Heart right ventricle (tissue), 16 donors: ENCODE results near the gene SMIM31. TPM values are rescaled to one million over a fixed set of nuclear protein-coding genes. Genes with fewer than 3 reads are reported as not detected.

ENCODE experiments used
- ATAC-seq, 8 donors: fragments of 200-7000 bp; cut with Tn5 transposase; one replicate each; pipeline ENCODE4 v1.9.1; 2020; ENCODE audit warnings: mild to moderate bottlenecking in 8 of 8, moderate library complexity in 8 of 8, moderate number of reproducible peaks in 1 of 8
- DNase-seq, 2 donors: peaks; one replicate each; pipeline ENCODE4 v3.0.0-alpha.2; 2020
- H3K27ac ChIP-seq, 10 donors: fragments of 200-600 bp; sonication (generic) in 2 of 10; one replicate each; pipeline versions ENCODE4 v1.5.0 to v1.8.0; 2020 to 2022; ENCODE audit warnings: mild to moderate bottlenecking in 3 of 10
- H3K27me3 ChIP-seq, 7 donors: fragments of 200-600 bp; one replicate each; pipeline ENCODE4 v1.8.0; 2021 to 2022; ENCODE audit warnings: mild to moderate bottlenecking in 2 of 7
- H3K36me3 ChIP-seq, 9 donors: fragments of 200-600 bp; sonication (generic) in 1 of 9; one replicate each; pipeline versions ENCODE4 v1.5.0 to v1.8.0; 2020 to 2022; ENCODE audit warnings: mild to moderate bottlenecking in 2 of 9
- H3K4me1 ChIP-seq, 9 donors: fragments of 200-600 bp; sonication (generic) in 1 of 9; one replicate each; pipeline versions ENCODE4 v1.5.0 to v1.8.0; 2020 to 2022; ENCODE audit warnings: mild to moderate bottlenecking in 4 of 9
- H3K4me3 ChIP-seq, 10 donors: fragments of 200-600 bp; sonication (generic) in 2 of 10; one replicate each; pipeline versions ENCODE4 v1.5.0 to v1.8.0; 2020 to 2022; ENCODE audit warnings: mild to moderate bottlenecking in 7 of 10, moderate library complexity in 2 of 10
- H3K9me3 ChIP-seq, 11 donors: fragments of 200-600 bp in 10 of 11; sonication (generic) in 2 of 11; one replicate each; pipeline versions ENCODE4 v1.5.0 to v1.8.0; 2013 to 2022; ENCODE audit warnings: mild to moderate bottlenecking in 2 of 11, control low read depth in 1 of 11, moderate library complexity in 1 of 11
- WGBS, 2 donors: extraction: QIAGEN DNeasy Blood & Tissue Kit; methylation state at CpG; one replicate each; pipeline ENCODE4 v1.1.7; 2013; ENCODE audit warnings: inconsistent platforms in 1 of 2; 5-methylcytosine and 5-hydroxymethylcytosine counted together
- intact Hi-C, 10 donors: fragments of 100-400 bp; cut with DNase I; formaldehyde crosslinking; loops; one replicate each; pipeline versions ENCODE4 v1.11.1 to v1.14.2; 2022
- polyA plus RNA-seq, 2 donors: library from polyadenylated mRNA; stranded (reverse); fragments of 200-250 nt; gene quantifications; one replicate each; pipeline ENCODE4 v1.2.3, GENCODE V29; 2013
- total RNA-seq, 10 donors: library from RNA; stranded (reverse); fragmentation: NEBNext Ultra II Directional in 3 of 10; extraction: Animal tissue kit (Norgen Biotek cat#: 25700) in 3 of 10; gene quantifications; one replicate each; pipeline versions ENCODE4 v1.2.1 to v1.2.4, GENCODE V29; 2021 to 2023
- TF ChIP-seq, protein P1 (sequence below), 9 donors: fragments of 200-600 bp; sonication (generic) in 2 of 9; IDR thresholded peaks; one replicate each; pipeline versions ENCODE4 v1.5.0 to v1.8.0; 2021 to 2022; ENCODE audit warnings: antibody characterized with exemption in 9 of 9, mild to moderate bottlenecking in 5 of 9, moderate library complexity in 1 of 9
- donor health status: Arrhythmogenic right ventricular cardiomyopathy.
- donor health status: ischemic (EF 13 %, LVEDD 7.1; RV severe dilation, severe dysfunction).
- donor health status: healthy with polysubstance abuse.
- donor health status: DM: no; HTN: yes; CAD: no.
- donor health status: DM: no; HTN: no; CAD: no.
- donor health status: ischemic (EF 25% LVEDD 6.9; RV normal size, moderate dysfunction).
- donor health status: ischemic (EF 25% LVEDD 5.7; RV mildly dilated, moderate dysfunction).
- donor health status: healthy.
- donor health status: DM: yes; HTN: yes; CAD: no.
- donor health status: Ischemic cardiomyopathy.
- donor health status: ischemic (EF 35%, LVEDD 5.7; RV mildly dilated, moderate dysfunction).
- donor health status: nonischemic (EF 11% LVEDD 7.7; RV severe dilation, severe dysfunction).
- donor health status: DM: yes; HTN: yes; CAD: no.
- donor health status: PGD.
- donor health status: ischemic (EF 29% LVEDD 5.4; RV normal size, mild dysfunction).
- donor health status: nonischemic (EF 23%, LVEDD 6.1; RV moderate dilation, normal function).

Gene SMIM31
- total and polyA plus RNA-seq, 12 donors, result not detected

DNA sequence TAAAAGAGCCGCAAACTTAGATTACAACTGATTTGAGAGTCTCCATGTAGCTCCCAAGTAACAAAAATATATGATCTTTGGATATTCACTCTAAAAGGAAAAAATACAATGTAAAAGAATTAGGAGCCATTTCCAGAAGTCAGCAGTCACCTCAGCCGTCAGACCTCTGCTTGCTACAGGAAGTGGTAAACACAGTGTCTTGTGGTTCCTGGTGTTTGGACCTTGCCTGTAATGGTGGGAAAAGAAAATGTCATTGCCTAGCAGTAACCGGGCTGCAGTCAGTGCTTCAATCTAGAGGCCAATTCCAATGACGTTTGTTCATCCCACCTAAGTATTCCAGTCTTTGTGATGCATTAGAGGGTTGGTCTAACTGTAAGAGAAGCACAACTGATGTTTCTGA, 28.9 kb upstream of the SMIM31 start:
- Histone ChIP-seq H3K36me3 (no peaks in the 10 kb centered on the region), H3K27me3 (peaks cover 0 to 5% (median 0%) of the 10 kb centered on the region in 7 donors), H3K27ac (no peak overlapping the region), H3K4me1 (no peaks in the 10 kb centered on the region), H3K4me3 (no peak overlapping the region), H3K9me3 (no peaks in the 10 kb centered on the region)
- TF ChIP-seq, protein P1, sequence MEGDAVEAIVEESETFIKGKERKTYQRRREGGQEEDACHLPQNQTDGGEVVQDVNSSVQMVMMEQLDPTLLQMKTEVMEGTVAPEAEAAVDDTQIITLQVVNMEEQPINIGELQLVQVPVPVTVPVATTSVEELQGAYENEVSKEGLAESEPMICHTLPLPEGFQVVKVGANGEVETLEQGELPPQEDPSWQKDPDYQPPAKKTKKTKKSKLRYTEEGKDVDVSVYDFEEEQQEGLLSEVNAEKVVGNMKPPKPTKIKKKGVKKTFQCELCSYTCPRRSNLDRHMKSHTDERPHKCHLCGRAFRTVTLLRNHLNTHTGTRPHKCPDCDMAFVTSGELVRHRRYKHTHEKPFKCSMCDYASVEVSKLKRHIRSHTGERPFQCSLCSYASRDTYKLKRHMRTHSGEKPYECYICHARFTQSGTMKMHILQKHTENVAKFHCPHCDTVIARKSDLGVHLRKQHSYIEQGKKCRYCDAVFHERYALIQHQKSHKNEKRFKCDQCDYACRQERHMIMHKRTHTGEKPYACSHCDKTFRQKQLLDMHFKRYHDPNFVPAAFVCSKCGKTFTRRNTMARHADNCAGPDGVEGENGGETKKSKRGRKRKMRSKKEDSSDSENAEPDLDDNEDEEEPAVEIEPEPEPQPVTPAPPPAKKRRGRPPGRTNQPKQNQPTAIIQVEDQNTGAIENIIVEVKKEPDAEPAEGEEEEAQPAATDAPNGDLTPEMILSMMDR (IDR thresholded peaks at IDR 0.05), result no peak
- intact Hi-C loops, result loop anchor here in 1 of 10 donors (5.0 kb wide), 1 partner anchor 1168 kb away; no protein-coding TSS in a partner anchor
- no peak for DNase-seq
- 74 to 81% methylated on average over 4 of the region's 4 CpGs for WGBS, 2 donors
- no peak for ATAC-seq

DNA sequence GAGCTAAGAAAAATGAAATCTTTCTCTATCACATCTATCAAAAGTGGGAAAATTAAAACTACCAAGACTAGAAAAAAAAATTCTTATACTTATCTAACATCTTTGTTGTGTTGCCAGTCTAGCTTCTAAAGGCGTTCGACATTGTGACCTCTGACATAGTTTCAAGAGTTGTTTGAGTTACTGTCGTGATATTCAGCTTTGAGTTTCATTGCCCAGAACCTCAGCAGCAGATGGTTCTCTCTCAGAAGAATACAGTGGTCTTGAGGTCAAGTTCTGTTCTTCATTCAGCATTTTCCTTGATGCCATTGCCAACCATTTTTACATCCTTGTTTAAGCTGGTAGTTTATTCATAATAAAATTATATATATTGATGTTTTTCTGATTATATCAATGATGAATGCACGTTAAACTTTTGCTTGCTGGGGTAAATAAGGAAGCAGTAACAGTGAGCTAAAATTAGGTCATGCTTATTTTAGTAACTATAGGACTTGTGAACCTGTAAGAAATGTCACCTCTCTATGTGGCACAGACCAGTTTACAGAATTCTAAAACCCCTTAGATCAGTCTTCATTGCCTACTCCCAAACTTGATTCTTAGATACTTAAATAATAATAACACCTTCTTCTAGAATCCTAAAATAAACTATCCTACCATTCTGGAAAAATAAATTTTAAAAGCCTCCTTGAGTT, 23.1 kb upstream of the SMIM31 start:
- no peak for DNase-seq
- Histone ChIP-seq H3K4me1 (peaks cover 0 to 4% (median 0%) of the 10 kb centered on the region in 9 donors), H3K9me3 (no peaks in the 10 kb centered on the region), H3K27ac (no peak overlapping the region), H3K27me3 (peaks cover 0 to 5% (median 0%) of the 10 kb centered on the region in 7 donors), H3K36me3 (no peaks in the 10 kb centered on the region), H3K4me3 (no peak overlapping the region)
- peak in 2 of 8 donors; percentile 51 to 69 for ATAC-seq
- 41 to 47% methylated on average over 4 of the region's 4 CpGs for WGBS, 2 donors
- intact Hi-C loops, result loop anchor here in 9 of 10 donors (2.0 to 10.0 kb wide), 5 partner anchors 1174 to 1246 kb away; no protein-coding TSS in a partner anchor
- TF ChIP-seq, protein P1 (IDR thresholded peaks at IDR 0.05), result no peak

DNA sequence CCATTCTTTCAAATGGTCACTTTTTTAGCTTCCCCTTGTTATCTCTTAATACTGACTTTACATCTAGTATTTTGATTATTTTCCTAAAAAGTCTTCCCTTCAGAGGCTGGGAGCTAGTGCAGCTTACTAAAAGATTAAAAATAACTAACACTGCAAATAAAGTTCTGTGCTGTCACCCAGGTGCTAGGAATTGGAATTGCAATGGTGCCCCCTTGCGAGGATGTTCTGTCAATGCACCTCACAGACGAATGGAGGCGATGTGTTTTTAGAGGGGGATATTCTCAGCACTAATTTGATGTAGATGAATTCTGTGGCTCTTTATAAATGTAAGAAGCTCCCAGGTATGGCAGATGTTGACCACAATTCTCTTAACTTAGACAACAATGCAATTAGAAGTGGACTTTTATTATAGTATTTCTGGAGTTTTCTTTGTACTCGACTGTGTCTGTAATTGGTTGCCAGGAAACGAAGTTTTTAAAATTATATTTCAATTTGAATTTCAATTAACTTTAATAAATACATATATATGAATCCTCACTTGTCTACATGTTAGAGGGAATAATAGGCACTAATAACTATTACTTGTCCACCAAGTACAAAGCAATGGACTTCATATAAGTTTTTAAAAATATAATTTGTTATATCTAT, 22.0 kb upstream of the SMIM31 start:
- TF ChIP-seq, protein P1 (IDR thresholded peaks at IDR 0.05), result peak; percentile 46 to 83 (median 74)
- intact Hi-C loops, result loop anchor here in 9 of 10 donors (2.0 to 10.0 kb wide), 5 partner anchors 1175 to 1247 kb away; no protein-coding TSS in a partner anchor
- DNase-seq, result peak; percentile 11

DNA sequence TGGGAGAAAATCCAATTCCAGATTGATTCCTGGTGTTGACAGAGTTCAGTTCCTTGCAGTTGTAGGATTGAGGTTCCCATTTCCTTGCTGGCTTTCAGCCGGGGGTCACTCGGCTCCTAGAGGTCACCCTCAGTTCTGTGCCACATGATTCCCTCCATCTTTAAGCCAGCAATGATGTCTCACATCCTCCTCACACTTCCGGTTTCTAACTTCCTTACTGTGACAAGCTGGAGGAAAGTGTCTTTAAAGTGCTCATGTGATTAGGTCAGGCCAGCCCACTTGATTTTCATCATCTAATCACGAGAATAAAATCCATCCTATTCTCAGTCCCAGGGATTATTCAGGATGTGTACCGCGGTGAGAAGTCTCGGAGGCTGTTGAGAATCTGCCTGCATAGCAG, 19.4 kb upstream of the SMIM31 start:
- no peak for DNase-seq
- peaks cover 0 to 2% (median 0%) of the 10 kb centered on the region in 11 donors for H3K9me3 ChIP-seq
- no peak for ATAC-seq
- H3K4me1 ChIP-seq, result peaks cover 0 to 4% (median 0%) of the 10 kb centered on the region in 9 donors
- 55 to 66% methylated on average over 7 of the region's 7 CpGs for whole genome bisulfite sequencing, 2 donors
- H3K36me3 ChIP-seq, result no peaks in the 10 kb centered on the region
- no peak overlapping the region for H3K4me3 ChIP-seq
- H3K27me3 ChIP-seq, result peaks cover 0 to 5% (median 0%) of the 10 kb centered on the region in 7 donors
- intact Hi-C loops, result loop anchor here in 8 of 10 donors (5.0 to 10.0 kb wide), 4 partner anchors 1177 to 1250 kb away; no protein-coding TSS in a partner anchor
- TF ChIP-seq, protein P1 (IDR thresholded peaks at IDR 0.05), result no peak
- H3K27ac ChIP-seq, result no peak overlapping the region

More for the DNA sequence above, 22.0 kb upstream of the SMIM31 start:
- Histone ChIP-seq H3K9me3 (no peaks in the 10 kb centered on the region), H3K4me3 (no peak overlapping the region), H3K36me3 (no peaks in the 10 kb centered on the region), H3K27ac (no peak overlapping the region), H3K4me1 (peaks cover 0 to 4% (median 0%) of the 10 kb centered on the region in 9 donors), H3K27me3 (peaks cover 0 to 5% (median 0%) of the 10 kb centered on the region in 7 donors)
- ATAC-seq, result peak in 5 of 8 donors; percentile 47 to 66 (median 57)
- WGBS, 2 donors, result 33 to 35% methylated on average over 5 of the region's 5 CpGs
